ENCODE results near the gene FARS2. TPM values are rescaled to one million over a fixed set of nuclear protein-coding genes. Genes with fewer than 3 reads are reported as not detected.

Gene FARS2
- total and polyA plus RNA-seq, 2 donors (not counting 3 experiments of a cell fraction or from before 2014, with no cell fraction given) = 20.2 to 20.5 TPM

DNA sequence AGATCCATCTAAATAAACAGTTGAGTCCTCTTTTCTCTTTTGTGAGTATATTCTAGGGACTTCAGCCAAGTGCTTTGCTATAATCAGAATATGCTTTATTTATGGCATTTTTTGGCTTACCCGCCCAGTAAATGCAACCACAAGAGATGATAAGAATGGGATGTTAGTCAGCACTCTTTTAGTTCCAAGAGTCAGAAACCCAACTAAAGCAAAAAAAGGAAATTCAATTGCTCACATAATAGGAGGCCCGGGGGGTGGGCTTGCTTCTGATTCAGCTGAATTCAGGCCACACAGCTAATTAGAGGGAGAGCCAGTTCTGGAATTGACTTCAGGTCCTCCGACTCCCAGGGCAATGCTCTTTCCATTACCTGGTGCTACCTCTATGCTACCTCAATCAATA is 250.6 kb downstream of the FARS2 start:
- Histone ChIP-seq H3K4me3 (replicated peaks in 1 of 3; ENCODE audit: insufficient read depth in 1 of 3, low read depth in 1 of 3, low read length in 3 of 3) (no peak overlapping the region), H3K27me3 (ENCODE audit: control insufficient read depth in 2 of 2, insufficient read depth in 2 of 2, low read length in 2 of 2) (no peaks in the 10 kb centered on the region), H2AFZ (ENCODE audit: low read depth, low read length) (no peak overlapping the region), H3K36me3 (ENCODE audit: control insufficient read depth in 2 of 2, extremely low read depth in 1 of 2, insufficient read depth in 2 of 2, low read length in 2 of 2) (no peaks in the 10 kb centered on the region), H3K9ac (replicated peaks; ENCODE audit: extremely low read depth, insufficient read depth, low read length) (no peak overlapping the region), H4K20me1 (replicated peaks; ENCODE audit: control insufficient read depth, extremely low read depth, insufficient read depth, low read length) (no peaks in the 10 kb centered on the region), H3K4me1 (ENCODE audit: control insufficient read depth, extremely low read depth, insufficient read depth, low read length) (no peaks in the 10 kb centered on the region), H3K4me2 (ENCODE audit: insufficient read depth, low read length) (no peak overlapping the region), H3K27ac (ENCODE audit: insufficient read depth, low read depth, low read length) (no peak overlapping the region), H3K79me2 (ENCODE audit: control insufficient read depth, insufficient read depth, low read length) (no peaks in the 10 kb centered on the region), H3K9me3 (replicated peaks; ENCODE audit: control insufficient read depth, insufficient read depth, low read length) (no peaks in the 10 kb centered on the region), H3K9me1 (replicated peaks; ENCODE audit: control insufficient read depth, extremely low read depth, insufficient read depth, low read length) (no peaks in the 10 kb centered on the region)
- dilution Hi-C loops (cut with MboI; ENCODE audit: extremely low pct_ligation_motif_present, low sequenced_read_pairs) (no loop called here), intact Hi-C loops (cut with micrococcal nuclease) (no loop called here)
- POLR2A ChIA-PET = no interaction called here
- TF ChIP-seq GATA2 (IDR thresholded peaks at IDR 0.05; ENCODE audit: insufficient read depth, insufficient read length, low read depth, low read length) (no peak), POLR2AphosphoS5 (IDR thresholded peaks at IDR 0.05; ENCODE audit: insufficient read depth, low read depth, low read length) (no peak), MYC (IDR thresholded peaks at IDR 0.05; ENCODE audit: low read depth, low read length) (no peak), EZH2 (IDR thresholded peaks at IDR 0.05; ENCODE audit: borderline replicate concordance, low read depth, low read length, severe bottlenecking) (no peak), JUN (IDR thresholded peaks at IDR 0.05; ENCODE audit: borderline replicate concordance, insufficient read depth, insufficient read length, low read depth) (no peak), POLR2A (IDR thresholded peaks at IDR 0.05; ENCODE audit: low read depth, low read length) (no peak), FOS (IDR thresholded peaks at IDR 0.05; ENCODE audit: borderline replicate concordance, insufficient read depth, low read length) (no peak)
- TF ChIP-seq, protein P1, sequence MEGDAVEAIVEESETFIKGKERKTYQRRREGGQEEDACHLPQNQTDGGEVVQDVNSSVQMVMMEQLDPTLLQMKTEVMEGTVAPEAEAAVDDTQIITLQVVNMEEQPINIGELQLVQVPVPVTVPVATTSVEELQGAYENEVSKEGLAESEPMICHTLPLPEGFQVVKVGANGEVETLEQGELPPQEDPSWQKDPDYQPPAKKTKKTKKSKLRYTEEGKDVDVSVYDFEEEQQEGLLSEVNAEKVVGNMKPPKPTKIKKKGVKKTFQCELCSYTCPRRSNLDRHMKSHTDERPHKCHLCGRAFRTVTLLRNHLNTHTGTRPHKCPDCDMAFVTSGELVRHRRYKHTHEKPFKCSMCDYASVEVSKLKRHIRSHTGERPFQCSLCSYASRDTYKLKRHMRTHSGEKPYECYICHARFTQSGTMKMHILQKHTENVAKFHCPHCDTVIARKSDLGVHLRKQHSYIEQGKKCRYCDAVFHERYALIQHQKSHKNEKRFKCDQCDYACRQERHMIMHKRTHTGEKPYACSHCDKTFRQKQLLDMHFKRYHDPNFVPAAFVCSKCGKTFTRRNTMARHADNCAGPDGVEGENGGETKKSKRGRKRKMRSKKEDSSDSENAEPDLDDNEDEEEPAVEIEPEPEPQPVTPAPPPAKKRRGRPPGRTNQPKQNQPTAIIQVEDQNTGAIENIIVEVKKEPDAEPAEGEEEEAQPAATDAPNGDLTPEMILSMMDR (IDR thresholded peaks at IDR 0.05; ENCODE audit: extremely low read depth in 1 of 2, insufficient read depth in 1 of 2, low read depth in 1 of 2, low read length in 2 of 2) = no peak
- TF ChIP-seq, protein P2, sequence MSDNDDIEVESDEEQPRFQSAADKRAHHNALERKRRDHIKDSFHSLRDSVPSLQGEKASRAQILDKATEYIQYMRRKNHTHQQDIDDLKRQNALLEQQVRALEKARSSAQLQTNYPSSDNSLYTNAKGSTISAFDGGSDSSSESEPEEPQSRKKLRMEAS (IDR thresholded peaks at IDR 0.05; ENCODE audit: insufficient read depth, insufficient read length) = no peak
- FAIRE-seq = no peak
- no TSS peak for BruUV-seq (replicated peaks)
- no peak for DNase-seq (ENCODE audit: low read depth, low spot score)
- CTCF ChIA-PET = interaction anchor here (2.8 kb wide), 1 partner anchor 40 kb away, joined by 16 read pairs; no protein-coding TSS in a partner anchor
